K562 (cell line): ENCODE results near the gene SPATS2L. TPM values are rescaled to one million over a fixed set of nuclear protein-coding genes. Genes with fewer than 3 reads are reported as not detected.
A peak's percentile ranks its signal among the peaks of the same experiment; 100 is the strongest.

Source experiments
- ATAC-seq: fragments of 200-7000 bp; cut with Tn5 transposase; 3 replicates; pipeline ENCODE4 v1.9.1; 2020; ENCODE audit warnings: moderate library complexity
- BruUV-seq: library from RNA; stranded (reverse); fragments of 400-500 nt; replicated peaks from 2 replicates; lab custom pipeline; 2021; lab: Mats Ljungman, UMichigan
- CTCF ChIA-PET: fragments of 300-600 bp; formaldehyde crosslinking; extraction: SDS; loops from one replicate; lab custom pipeline; 2021; ENCODE audit warnings: low intra/inter-chr PET ratio; lab: Yijun Ruan, JAX
- POLR2A ChIA-PET: fragments of 300-600, 350-650 bp; sonication (Branson Sonifier 250); formaldehyde crosslinking; extraction: SDS; loops from one replicate; lab custom pipeline; 2021; ENCODE audit warnings: antibody characterized with exemption, inconsistent platforms; lab: Yijun Ruan, JAX
- DNase-seq, 4 experiments: peaks; one replicate each; pipeline versions ENCODE4 v3.0.0 to v3.0.0-alpha.2; 2011 to 2018; ENCODE audit warnings: low spot score in 3 of 4, mixed read lengths in 3 of 4; ENCODE audit errors: extremely low read depth in 1 of 4
- FAIRE-seq: peaks from 2 replicates; lab custom pipeline; 2011; peaks lifted over from hg19 to GRCh38; lab: Jason Lieb, UNC
- H2AFZ ChIP-seq: 2 replicates; pipeline ENCODE4 v1.6.0; 2011; ENCODE audit warnings: low read depth, low read length, control low read depth, inconsistent platforms
- H3K27ac ChIP-seq: fragments of 200-600 bp; 3 replicates; pipeline ENCODE4 v1.8.0; 2011; ENCODE audit warnings: low read depth, mild to moderate bottlenecking, control low read depth, inconsistent platforms, low read length, moderate library complexity, mixed read lengths; ENCODE audit errors: extremely low read depth
- H3K27me3 ChIP-seq, 2 experiments: fragments of 300-600 bp in 1 of 2; 2 replicates in 1 of 2; 3 replicates in 1 of 2; pipeline versions ENCODE4 v1.6.0 to v1.8.0; 2011; ENCODE audit warnings: inconsistent platforms in 2 of 2, low read length in 2 of 2, mild to moderate bottlenecking in 1 of 2, mixed read lengths in 1 of 2, moderate library complexity in 1 of 2; ENCODE audit not compliant: control insufficient read depth in 2 of 2, insufficient read depth in 2 of 2
- H3K36me3 ChIP-seq: fragments of 300-600 bp; 3 replicates; pipeline ENCODE4 v1.8.0; 2011; ENCODE audit warnings: mild to moderate bottlenecking, low read length, inconsistent platforms; ENCODE audit not compliant: control insufficient read depth, insufficient read depth
- H3K4me1 ChIP-seq, 2 experiments: fragments of 200-600 bp in 1 of 2; replicated peaks in 1 of 2; 2 replicates in 1 of 2; 3 replicates in 1 of 2; pipeline versions ENCODE4 v1.5.1 to v1.8.0; 2011; ENCODE audit warnings: inconsistent platforms in 2 of 2, low read length in 2 of 2, mild to moderate bottlenecking in 1 of 2, mixed read lengths in 1 of 2, moderate library complexity in 1 of 2; ENCODE audit not compliant: control insufficient read depth in 2 of 2, insufficient read depth in 2 of 2
- H3K4me2 ChIP-seq: 2 replicates; pipeline ENCODE4 v1.6.1; 2011; ENCODE audit warnings: low read length, control low read depth, inconsistent platforms, mixed read lengths; ENCODE audit not compliant: insufficient read depth
- H3K4me3 ChIP-seq: fragments of 200-600 bp; sonication (generic), shearing (Covaris generic); 2 replicates; pipeline ENCODE4 v1.5.1; 2016; ENCODE audit warnings: control low read depth, inconsistent platforms
- H3K79me2 ChIP-seq: fragments of 200-600 bp; 3 replicates; pipeline ENCODE4 v1.8.0; 2011; ENCODE audit warnings: low read length, inconsistent platforms; ENCODE audit not compliant: control insufficient read depth, insufficient read depth
- H3K9ac ChIP-seq, 2 experiments: 2 replicates each; pipeline versions ENCODE4 v1.6.0 to v1.6.1; 2011; ENCODE audit warnings: low read depth in 2 of 2, low read length in 2 of 2, control low read depth in 1 of 2, inconsistent platforms in 1 of 2, mild to moderate bottlenecking in 1 of 2, mixed read lengths in 1 of 2; ENCODE audit not compliant: insufficient read depth in 1 of 2
- H3K9me1 ChIP-seq: one replicate; pipeline ENCODE4 v1.6.0; 2011; ENCODE audit warnings: inconsistent platforms, mild to moderate bottlenecking, low read length, moderate library complexity; ENCODE audit not compliant: control insufficient read depth, insufficient read depth
- H3K9me3 ChIP-seq: replicated peaks from 2 replicates; pipeline ENCODE4 v1.5.1; 2011; ENCODE audit warnings: low read depth, low read length, inconsistent platforms; ENCODE audit not compliant: control insufficient read depth, insufficient read depth
- H4K20me1 ChIP-seq: replicated peaks from 2 replicates; pipeline ENCODE4 v1.6.1; 2011; ENCODE audit warnings: low read length, inconsistent platforms, mixed read lengths; ENCODE audit not compliant: control insufficient read depth, insufficient read depth
- CEBPG ChIP-seq, 3 experiments: fragments of 200-800 bp in 1 of 3; sonication (Bioruptor generic) in 1 of 3; sonication (generic) in 1 of 3; formaldehyde crosslinking in 1 of 3; IDR thresholded peaks in 2 of 3; conservative IDR thresholded peaks in 1 of 3; 2 replicates each; pipeline versions ENCODE4 v1.6.1 to v1.8.0; 2016 to 2022; ENCODE audit warnings: missing compliant biosample characterization in 2 of 3, missing genetic modification characterization in 2 of 3, mild to moderate bottlenecking in 1 of 3, missing genetic modification reagents in 1 of 3
- MAZ ChIP-seq, 2 experiments: fragments of 450-650 bp in 1 of 2; sonication (generic) in 1 of 2; formaldehyde crosslinking; IDR thresholded peaks in 1 of 2; conservative IDR thresholded peaks in 1 of 2; 2 replicates each; pipeline versions ENCODE4 v1.4.0 to v1.5.0; 2020; ENCODE audit warnings: mild to moderate bottlenecking in 1 of 2, missing genetic modification reagents in 1 of 2
- ZNF57 ChIP-seq: fragments of 450-650 bp; formaldehyde crosslinking; IDR thresholded peaks from 2 replicates; pipeline ENCODE4 v1.4.0; 2020; ENCODE audit warnings: mild to moderate bottlenecking, moderate library complexity
- WGBS: fragments of 100-300 bp; shearing (Covaris generic); methylation state at CpG from one replicate; pipeline ENCODE4 v1.1.6; 2016; ENCODE audit warnings: low coverage, mixed read lengths; ENCODE audit not compliant: insufficient coverage; ENCODE audit errors: missing lambda C conversion rate; 5-methylcytosine and 5-hydroxymethylcytosine counted together
- in situ Hi-C: fragments of 300-500 bp; cut with MboI; formaldehyde crosslinking; loops from 4 replicates; pipeline ENCODE4 v1.15.0; 2018; ENCODE audit warnings: inconsistent platforms, mixed read lengths
- intact Hi-C: fragments of 100-400 bp; cut with micrococcal nuclease; formaldehyde crosslinking; loops from 2 replicates; pipeline ENCODE4 v1.14.2; 2022
- polyA plus RNA-seq, 8 experiments: library from polyadenylated mRNA; depleted of rRNA in 4 of 8; stranded (reverse) in 5 of 8; unstranded in 3 of 8; fragments of >200 nt; fragmentation: Nextera tagmentation in 2 of 8; fragmentation: Illumina TruSeq in 1 of 8; extraction: Ambion mirVana in 2 of 8; extraction: Trizol in 1 of 8; gene quantifications; 2 replicates each; pipeline versions ENCODE4 v1.2.1 to v1.2.3, GENCODE V29; 2011 to 2014; ENCODE audit warnings: inconsistent platforms in 1 of 8, missing spikeins in 1 of 8
- total RNA-seq, 7 experiments: library from RNA; depleted of rRNA in 6 of 7; stranded (reverse); fragments of >200 nt in 6 of 7; fragmentation: Illumina TruSeq in 2 of 7; extraction: Trizol in 2 of 7; gene quantifications; 2 replicates each; pipeline versions ENCODE4 v1.2.1 to v1.2.3, GENCODE V29; 2011 to 2021; ENCODE audit warnings: low replicate concordance in 1 of 7

The SPATS2L gene
- total and polyA plus RNA-seq, 9 of the 15 experiments (the other 6 are each of a cell fraction or from before 2014, with no cell fraction given) = 11.3 to 41.5 (median 24.9) TPM

GRCh38 chr2:200286578-200286977, 19.9 kb upstream of the SPATS2L start (continued):
- no peak for TF ChIP-seq ZNF57 (CRISPR knock-in tag)

GRCh38 chr2:200288670-200289429, 17.6 kb upstream of the SPATS2L start:
- TF ChIP-seq CEBPG (CRISPR knock-in tag; IDR thresholded peaks at IDR 0.05) (no peak), CEBPG (tag; conservative IDR thresholded peaks at IDR 0.05 in 1 of 2, IDR thresholded peaks at IDR 0.05 in 1 of 2) (peak in 1 of 2 experiments; percentile 32; a peak in 1 of 4 replicates), MAZ (CRISPR knock-in tag; conservative IDR thresholded peaks at IDR 0.05 in 1 of 2, IDR thresholded peaks at IDR 0.05 in 1 of 2) (no peak)
- TF ChIP-seq, all 486 proteins: peak for 1
- FAIRE-seq = no peak
- H3K27ac ChIP-seq = no peak overlapping the region
- ChIA-PET CTCF (no interaction called here), POLR2A (no interaction called here)
- no peaks in the 10 kb centered on the region for H3K9me3 ChIP-seq
- no peak overlapping the region for H3K4me2 ChIP-seq
- intact Hi-C loops (no loop called here), in situ Hi-C loops (no loop called here)
- H3K9ac ChIP-seq = no peak overlapping the region
- H3K79me2 ChIP-seq = no peaks in the 10 kb centered on the region
- WGBS = 20% methylated on average over 4 of the region's 5 CpGs
- H3K9me1 ChIP-seq = no peaks in the 10 kb centered on the region
- BruUV-seq = no TSS peak
- no peak overlapping the region for H2AFZ ChIP-seq
- H3K27me3 ChIP-seq = no peaks in the 10 kb centered on the region
- peaks cover 0 to 6% of the 10 kb centered on the region in 2 experiments; a peak in 1 of 5 replicates for H3K4me1 ChIP-seq
- ATAC-seq = no peak
- H3K36me3 ChIP-seq = no peaks in the 10 kb centered on the region
- no peak for DNase-seq
- no peaks in the 10 kb centered on the region for H4K20me1 ChIP-seq
- H3K4me3 ChIP-seq = no peak overlapping the region
